Stimulated activated naive CD8-positive, alpha-beta T cell treated with anti-CD3 and anti-CD28 coated beads, Interleukin-15, Interleukin-2, amounts not matched to agents 100 ng/mL and 50 ng/mL, for 24 hours (primary cell): ENCODE results near the gene RETN.

Source experiments
- H3K27ac Mint-ChIP-seq: one replicate; pipeline ENCODE4 v1.8.0; 2021; ENCODE audit warnings: mild to moderate bottlenecking, mixed read lengths
- H3K27me3 Mint-ChIP-seq: one replicate; pipeline ENCODE4 v1.8.0; 2021; ENCODE audit warnings: mixed read lengths
- H3K36me3 Mint-ChIP-seq: one replicate; pipeline ENCODE4 v1.8.0; 2021; ENCODE audit warnings: low read depth, mixed read lengths
- H3K4me1 Mint-ChIP-seq: one replicate; pipeline ENCODE4 v1.8.0; 2021; ENCODE audit warnings: low read depth, mixed read lengths
- H3K4me3 Mint-ChIP-seq: one replicate; pipeline ENCODE4 v1.8.0; 2021; ENCODE audit warnings: mild to moderate bottlenecking, mixed read lengths
- H3K9me3 Mint-ChIP-seq: one replicate; pipeline ENCODE4 v1.8.0; 2021; ENCODE audit warnings: mixed read lengths

Gene RETN, protein sequence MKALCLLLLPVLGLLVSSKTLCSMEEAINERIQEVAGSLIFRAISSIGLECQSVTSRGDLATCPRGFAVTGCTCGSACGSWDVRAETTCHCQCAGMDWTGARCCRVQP

DNA sequence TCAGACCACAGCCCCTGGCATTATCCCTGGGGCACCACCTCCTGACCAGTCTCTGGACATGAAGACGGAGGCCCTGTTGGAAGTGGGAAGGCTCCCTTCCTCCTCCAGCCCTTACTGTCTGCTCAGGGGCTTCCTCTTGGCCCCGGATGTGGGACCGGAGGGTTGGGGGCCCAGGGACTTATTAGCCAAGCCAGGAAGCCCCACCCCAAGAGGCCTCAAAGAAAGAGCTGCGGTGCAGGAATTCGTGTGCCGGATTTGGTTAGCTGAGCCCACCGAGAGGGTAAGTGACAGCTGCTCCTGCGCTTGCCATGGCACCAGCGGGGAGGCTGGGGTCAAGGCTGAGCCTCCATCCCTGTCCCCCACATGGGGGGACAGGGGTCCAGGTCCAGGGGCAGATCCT is at the start of gene RETN:
Gene RETN, plus strand, starts transcription at position 208 of the 400 bp plus-strand sequence. CDS start 278 bp downstream, outside the sequence.
- peaks cover 12% of the 10 kb centered on the region for H3K4me1 Mint-ChIP-seq
- H3K27ac Mint-ChIP-seq, result no peak within 1 kb of the TSS
- no peak within 1 kb of the TSS for H3K4me3 Mint-ChIP-seq
- H3K36me3 Mint-ChIP-seq, result no peaks in the 10 kb centered on the region
- no peaks in the 10 kb centered on the region for H3K9me3 Mint-ChIP-seq
- H3K27me3 Mint-ChIP-seq, result peaks cover 26% of the 10 kb centered on the region

DNA sequence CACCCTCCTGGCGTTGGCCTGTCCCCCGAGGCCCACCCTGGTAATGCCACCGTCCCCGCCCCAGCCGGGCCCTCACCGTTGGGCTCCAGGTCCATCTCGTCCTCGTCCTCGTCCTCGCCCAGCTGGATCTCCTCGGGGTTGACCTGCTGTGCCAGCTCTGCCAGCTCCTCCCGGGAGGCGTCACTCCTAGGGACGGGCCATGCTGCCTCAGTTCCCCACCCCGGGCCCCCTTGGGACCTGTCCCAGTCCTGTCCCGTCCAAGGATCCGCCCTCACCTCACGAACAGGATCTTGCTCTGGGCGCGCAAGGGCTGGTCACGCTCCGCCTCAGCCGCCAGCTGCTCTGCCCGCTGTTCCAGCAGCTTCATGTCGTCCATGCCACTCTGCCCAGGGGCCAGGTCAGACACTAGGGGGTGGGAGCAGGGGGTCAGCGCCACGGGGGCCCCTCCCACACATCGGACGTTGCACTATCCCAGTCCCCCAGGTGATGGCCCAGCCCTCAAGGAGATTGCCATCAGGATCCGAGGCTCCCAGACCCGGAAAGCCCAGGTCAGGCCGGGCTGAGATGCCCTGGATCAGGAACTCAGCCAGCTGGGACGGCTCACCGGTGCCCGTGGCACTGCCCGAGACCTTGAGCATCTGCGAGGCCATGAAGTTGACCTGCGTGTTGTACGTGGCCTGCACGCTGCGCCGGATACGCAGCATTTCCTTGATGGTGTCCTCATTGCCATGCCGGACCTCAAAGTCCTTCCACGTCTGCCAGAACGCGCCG is 49.0 kb upstream of the RETN start:
- no peaks in the 10 kb centered on the region for H3K9me3 Mint-ChIP-seq
- no peak overlapping the region for H3K4me3 Mint-ChIP-seq
- no peaks in the 10 kb centered on the region for H3K4me1 Mint-ChIP-seq
- peaks cover 26% of the 10 kb centered on the region for H3K36me3 Mint-ChIP-seq
- H3K27me3 Mint-ChIP-seq, result no peaks in the 10 kb centered on the region
- H3K27ac Mint-ChIP-seq, result no peak overlapping the region

DNA sequence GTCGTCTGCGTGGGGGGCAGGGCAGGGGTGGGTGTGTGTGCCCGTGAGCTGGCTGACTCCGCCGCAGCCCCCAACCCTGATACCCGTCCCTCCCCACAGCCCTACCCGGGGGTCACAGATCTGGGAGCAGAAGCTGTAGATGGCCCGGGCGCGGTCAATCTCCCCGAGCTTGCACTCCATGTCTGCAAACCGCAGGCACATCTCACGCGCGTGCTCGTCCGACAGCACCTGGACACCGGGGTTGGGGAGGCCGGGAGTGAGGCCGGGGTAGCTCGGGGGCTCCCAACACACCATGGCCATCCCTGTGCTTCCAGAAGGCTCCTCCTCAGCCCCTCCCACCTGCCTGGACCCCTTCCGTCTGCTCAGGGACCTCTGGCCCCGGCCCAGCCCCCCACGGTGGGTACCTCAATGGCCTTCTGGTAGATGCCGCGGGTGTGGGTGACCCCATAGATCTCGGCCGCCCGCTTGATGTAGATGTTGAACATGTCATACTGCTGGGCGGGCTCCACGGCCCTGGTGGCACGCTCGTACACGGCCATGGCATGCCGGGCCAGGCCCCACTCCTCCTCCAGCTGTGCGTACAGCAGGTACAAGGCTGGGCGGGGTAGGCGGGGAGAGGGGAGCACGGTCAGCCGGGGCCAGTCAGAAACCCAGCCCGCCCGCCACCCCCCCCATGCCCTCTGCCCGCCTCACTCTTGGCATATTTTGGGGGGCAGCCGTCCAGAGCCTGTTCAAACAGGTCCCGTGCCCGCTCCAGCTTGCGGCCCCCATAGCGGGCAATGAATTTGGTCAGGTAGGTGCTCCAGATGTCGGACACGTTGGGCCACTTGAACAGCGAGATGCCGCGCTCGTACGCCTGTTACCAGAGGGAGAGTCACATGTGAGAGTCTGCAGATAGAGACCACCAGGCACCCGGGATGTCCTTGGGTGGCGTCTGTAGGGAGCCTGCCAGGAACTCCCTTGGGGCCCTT is 48.1 kb upstream of the RETN start:
- Mint-ChIP-seq H3K27me3 (no peaks in the 10 kb centered on the region), H3K36me3 (peaks cover 30% of the 10 kb centered on the region), H3K4me3 (no peak overlapping the region), H3K9me3 (no peaks in the 10 kb centered on the region), H3K27ac (no peak overlapping the region), H3K4me1 (no peaks in the 10 kb centered on the region)

DNA sequence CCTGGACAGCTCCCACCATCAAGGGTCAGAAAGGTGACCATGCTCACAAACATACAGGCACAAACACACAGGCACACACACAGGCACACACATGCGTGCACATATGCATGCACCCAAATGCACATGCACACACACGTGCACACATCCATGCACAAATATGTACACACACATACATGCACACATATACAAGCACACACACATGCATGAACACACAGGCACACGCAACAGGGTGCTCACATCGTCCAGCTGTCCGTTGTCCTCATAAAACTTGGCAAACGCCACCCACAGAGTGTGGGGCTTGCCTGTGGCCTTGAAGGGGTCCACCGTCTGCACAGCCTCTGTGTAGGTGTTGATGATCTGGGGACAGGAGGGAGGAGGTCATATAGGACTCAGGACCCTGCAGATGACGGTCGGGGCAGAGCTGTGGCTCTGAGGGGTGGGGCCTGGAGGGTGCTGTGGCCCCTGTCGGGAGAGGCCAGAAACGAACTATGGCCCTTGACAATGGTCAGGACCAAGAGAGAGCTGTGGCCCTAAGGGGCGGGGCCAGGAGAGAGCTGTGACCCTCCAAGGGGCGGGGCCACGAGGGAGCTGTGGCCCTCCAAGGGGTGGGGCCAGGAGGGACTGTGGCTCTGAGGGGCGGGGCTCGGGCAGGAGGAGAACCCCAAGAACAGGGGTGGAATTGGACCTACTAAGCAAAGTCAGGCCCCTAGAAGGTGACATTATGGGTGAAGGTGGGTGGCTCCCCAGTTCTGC is 45.7 kb upstream of the RETN start:
- no peak overlapping the region for H3K4me3 Mint-ChIP-seq
- peaks cover 30% of the 10 kb centered on the region for H3K36me3 Mint-ChIP-seq
- peaks cover 7% of the 10 kb centered on the region for H3K4me1 Mint-ChIP-seq
- H3K27me3 Mint-ChIP-seq, result no peaks in the 10 kb centered on the region
- no peak overlapping the region for H3K27ac Mint-ChIP-seq
- H3K9me3 Mint-ChIP-seq, result no peaks in the 10 kb centered on the region

DNA sequence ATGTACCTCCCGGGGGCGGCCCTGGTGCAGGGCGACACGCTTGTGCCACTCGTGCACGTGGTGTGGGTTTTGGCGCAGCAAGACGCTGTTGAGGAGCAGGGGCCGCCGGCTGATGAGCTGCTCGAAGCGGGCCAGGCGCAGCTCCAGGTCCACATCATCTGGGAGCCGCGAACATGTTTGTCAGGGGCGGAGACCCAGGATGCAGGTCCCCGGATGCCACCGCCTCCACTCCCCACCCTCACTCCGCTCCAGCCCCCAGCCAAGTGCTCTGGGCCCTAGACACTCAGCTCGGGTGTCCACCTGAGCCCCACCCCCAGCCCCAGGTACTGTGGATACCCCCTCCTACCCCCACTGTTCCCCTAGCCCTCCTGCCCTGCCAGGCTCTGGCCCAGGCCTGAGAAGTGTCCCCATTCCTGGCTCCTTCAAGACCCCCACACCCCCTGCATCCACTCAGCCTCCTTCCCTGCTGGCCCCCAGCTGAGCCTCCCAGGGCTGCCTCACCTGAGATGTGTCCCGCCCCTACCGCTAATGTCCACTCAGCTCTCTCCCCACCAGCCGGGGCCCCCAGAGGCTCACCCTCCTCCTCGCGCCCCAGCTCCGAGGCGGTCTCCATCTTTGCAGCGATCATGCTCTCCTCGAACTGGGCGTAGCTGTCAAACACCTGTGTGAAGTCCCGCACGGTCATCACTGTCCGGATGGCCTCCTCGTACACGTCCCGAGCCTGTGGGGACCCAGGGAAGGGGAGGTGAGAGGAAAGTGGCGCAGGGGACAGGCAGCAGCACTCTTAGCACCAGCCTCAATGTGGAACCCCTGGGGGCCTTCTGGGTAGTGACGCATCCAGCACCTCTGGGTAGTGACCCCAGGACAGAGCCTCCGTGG is 44.9 kb upstream of the RETN start:
- Mint-ChIP-seq H3K27me3 (no peaks in the 10 kb centered on the region), H3K9me3 (no peaks in the 10 kb centered on the region), H3K4me1 (peaks cover 15% of the 10 kb centered on the region), H3K36me3 (peaks cover 22% of the 10 kb centered on the region), H3K27ac (no peak overlapping the region), H3K4me3 (no peak overlapping the region)

DNA sequence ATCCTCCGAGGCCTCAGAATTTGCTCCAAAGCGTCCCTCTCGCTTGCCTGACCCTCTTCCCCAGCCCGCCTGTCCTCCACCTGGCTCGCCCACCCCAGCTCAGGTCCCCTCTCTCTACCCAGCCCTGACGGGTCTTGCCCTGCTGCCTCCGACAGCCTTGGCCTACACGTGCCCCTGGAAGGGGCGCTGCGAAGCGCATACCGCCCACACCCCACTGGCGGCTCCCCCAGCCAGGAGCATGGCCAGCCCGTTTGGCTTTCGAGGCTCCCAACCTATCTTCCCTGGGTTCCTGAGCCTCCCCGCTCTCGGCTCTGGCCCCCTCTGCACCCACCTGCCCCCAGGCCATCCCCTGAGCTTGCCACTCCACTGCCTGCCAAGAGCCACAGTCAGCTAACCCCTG is 44.0 kb upstream of the RETN start:
- peaks cover 31% of the 10 kb centered on the region for H3K36me3 Mint-ChIP-seq
- no peak overlapping the region for H3K4me3 Mint-ChIP-seq
- peaks cover 24% of the 10 kb centered on the region for H3K4me1 Mint-ChIP-seq
- no peaks in the 10 kb centered on the region for H3K27me3 Mint-ChIP-seq
- H3K9me3 Mint-ChIP-seq, result no peaks in the 10 kb centered on the region
- H3K27ac Mint-ChIP-seq, result no peak overlapping the region

DNA sequence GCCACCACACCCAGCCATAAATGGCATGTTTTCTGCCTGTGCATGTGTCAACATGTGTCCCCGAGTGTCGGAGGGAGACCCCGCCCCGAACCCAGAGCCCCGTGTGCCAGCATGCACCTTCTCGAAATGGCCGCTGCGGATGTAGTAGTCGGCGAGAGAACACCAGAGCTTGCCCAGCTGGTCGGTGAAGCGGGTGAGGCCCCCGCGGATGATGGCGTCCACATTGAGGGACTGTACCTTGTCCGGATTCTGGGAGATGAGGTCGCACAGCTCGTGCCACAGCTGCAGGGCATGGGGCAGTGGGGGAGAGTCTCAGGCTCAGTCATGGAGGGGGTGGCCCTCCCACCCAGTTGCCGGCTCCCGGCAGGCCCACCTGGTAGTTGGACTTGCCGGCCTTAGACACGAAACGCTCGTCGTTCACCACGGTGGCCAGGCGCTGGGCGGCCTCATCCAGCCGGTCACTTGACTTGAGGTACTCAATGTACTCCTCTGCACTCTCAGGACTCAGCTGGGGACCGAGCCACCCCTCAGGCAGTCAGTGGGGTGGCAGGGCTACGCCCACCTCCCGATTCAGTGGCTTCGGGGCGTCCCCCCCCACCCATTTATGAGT is 43.0 kb upstream of the RETN start:
- peaks cover 34% of the 10 kb centered on the region for H3K4me1 Mint-ChIP-seq
- no peak overlapping the region for H3K4me3 Mint-ChIP-seq
- H3K36me3 Mint-ChIP-seq, result peaks cover 31% of the 10 kb centered on the region
- H3K9me3 Mint-ChIP-seq, result no peaks in the 10 kb centered on the region
- no peaks in the 10 kb centered on the region for H3K27me3 Mint-ChIP-seq
- no peak overlapping the region for H3K27ac Mint-ChIP-seq

DNA sequence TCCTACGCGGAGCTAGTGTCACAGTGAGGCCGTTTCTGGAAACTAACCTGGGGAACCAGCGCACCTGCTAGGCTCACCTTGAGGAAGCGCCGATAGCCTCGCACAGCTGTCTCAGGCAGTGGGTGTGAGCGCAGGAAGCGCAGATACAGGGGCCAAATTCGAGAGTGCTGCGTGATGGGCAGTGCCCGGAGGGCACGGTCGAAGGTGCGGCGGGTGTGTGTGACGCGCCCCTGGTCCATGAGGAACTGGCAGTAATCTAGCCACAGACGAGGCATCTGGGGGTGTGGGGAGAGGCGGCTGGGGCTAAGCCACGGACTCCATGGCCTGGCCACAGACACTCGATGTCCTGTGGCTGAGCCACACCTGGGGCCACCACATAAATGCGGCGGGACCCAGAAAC is 41.7 kb upstream of the RETN start:
- Mint-ChIP-seq H3K27ac (no peak overlapping the region), H3K27me3 (no peaks in the 10 kb centered on the region), H3K9me3 (no peaks in the 10 kb centered on the region), H3K4me3 (no peak overlapping the region), H3K4me1 (peaks cover 36% of the 10 kb centered on the region), H3K36me3 (peaks cover 21% of the 10 kb centered on the region)

DNA sequence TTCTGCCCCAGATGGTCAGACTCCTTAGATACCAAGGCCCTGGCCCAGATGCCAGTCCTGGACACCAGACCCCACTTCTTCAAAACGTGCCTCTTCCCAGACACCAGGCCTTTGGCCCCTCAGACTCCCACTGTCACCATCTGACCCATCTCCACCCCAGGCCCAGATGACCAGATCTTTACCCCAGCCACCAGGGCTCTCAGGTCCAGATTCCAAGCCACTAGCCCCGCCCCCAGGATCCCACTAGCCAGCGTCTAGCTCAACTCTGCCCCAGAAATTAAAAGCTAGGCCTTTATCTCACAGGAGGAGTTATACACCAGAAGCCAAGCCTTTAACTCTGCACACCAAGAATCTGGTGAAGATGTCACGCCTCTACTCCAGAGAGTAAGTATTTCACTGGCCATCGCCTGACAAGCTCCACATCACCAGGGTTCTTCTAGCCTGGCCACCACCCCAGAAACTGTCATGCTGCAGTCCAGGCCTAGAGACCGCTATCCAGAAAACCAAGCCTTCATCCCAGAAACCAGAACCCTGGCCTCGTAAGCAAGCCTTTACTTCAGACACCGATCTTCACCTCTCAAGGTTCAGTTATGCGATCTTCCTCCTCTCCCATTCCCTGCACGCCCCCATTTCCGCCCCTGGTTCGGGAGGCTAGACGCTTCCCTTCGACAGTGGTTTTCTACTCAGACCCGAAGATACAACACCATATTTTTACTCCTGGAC is 40.1 kb upstream of the RETN start:
- Mint-ChIP-seq H3K4me3 (peak overlapping the region; percentile 98), H3K4me1 (peaks cover 36% of the 10 kb centered on the region), H3K27me3 (no peaks in the 10 kb centered on the region), H3K9me3 (no peaks in the 10 kb centered on the region), H3K36me3 (peaks cover 13% of the 10 kb centered on the region), H3K27ac (peak overlapping the region; percentile 99)

DNA sequence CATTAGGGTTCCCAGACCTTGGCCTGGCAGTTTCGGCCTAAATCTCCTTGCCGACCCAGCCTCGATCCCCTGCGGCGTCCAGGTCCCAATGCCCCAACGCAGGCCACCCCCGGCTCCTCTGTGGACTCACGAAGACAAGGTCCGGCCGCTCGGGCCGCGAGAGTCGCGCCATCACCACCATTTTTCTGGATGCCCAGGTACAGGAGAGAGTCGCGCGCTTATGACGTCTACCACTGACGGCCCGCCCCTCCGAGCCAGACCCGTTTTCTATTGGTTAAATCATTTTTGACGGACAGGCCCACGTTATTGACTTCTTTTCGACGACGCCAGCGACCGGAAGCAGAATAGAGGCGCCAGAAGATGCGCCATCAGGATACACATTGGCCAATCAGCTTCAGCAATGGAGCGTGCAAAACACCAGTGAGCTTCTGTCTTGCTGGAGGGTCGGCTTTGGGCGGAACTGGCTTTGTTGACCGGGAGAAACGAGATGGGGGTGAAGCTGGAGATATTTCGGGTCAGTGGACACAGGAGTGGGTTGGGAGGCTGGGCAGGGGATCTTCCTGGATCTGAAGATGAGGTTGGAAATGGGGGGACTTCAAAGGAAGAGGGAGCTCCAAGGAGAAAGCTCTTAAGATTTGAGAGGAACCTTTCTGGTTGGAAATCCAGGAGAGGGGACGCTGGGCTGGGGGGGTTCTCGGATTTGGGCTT is 39.3 kb upstream of the RETN start, which contains the start of the genes PET100 and XAB2:
Gene PET100, plus strand, starts transcription at position 447 of the 708 bp plus-strand sequence. Its CDS starts 41 bp downstream, at position 488.
Gene XAB2, minus strand, starts transcription at position 199 of the 708 bp plus-strand sequence. Its CDS starts 18 bp downstream, at position 181.
- H3K4me3 Mint-ChIP-seq, result peak within 1 kb of the TSS; percentile 98
- peaks cover 13% of the 10 kb centered on the region for H3K36me3 Mint-ChIP-seq
- no peaks in the 10 kb centered on the region for H3K27me3 Mint-ChIP-seq
- H3K27ac Mint-ChIP-seq, result peak within 1 kb of the TSS; percentile 99
- H3K9me3 Mint-ChIP-seq, result no peaks in the 10 kb centered on the region
- peaks cover 36% of the 10 kb centered on the region for H3K4me1 Mint-ChIP-seq

DNA sequence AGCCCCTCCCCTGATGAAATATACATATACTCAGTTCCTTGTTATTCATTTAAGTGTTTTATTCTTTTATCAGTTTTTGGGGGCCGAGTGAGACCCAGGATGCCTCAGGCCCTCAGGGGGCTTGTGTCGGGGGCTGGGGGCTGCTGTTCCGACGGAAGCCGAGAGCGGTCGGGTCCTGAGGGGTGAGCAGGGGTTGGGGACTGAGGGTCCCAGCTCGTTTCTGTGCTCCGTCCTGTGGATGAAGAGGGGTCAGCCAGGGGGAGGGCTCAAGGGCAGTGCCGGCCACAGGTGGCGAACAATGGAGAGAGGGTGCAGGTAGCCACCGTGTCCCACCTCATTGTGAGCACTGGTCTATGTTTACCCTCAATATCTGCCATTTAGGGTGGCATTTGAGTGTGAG is 37.3 kb upstream of the RETN start:
- H3K27ac Mint-ChIP-seq, result no peak overlapping the region
- no peaks in the 10 kb centered on the region for H3K27me3 Mint-ChIP-seq
- H3K4me1 Mint-ChIP-seq, result peaks cover 48% of the 10 kb centered on the region
- no peaks in the 10 kb centered on the region for H3K9me3 Mint-ChIP-seq
- no peak overlapping the region for H3K4me3 Mint-ChIP-seq
- H3K36me3 Mint-ChIP-seq, result peaks cover 9% of the 10 kb centered on the region

DNA sequence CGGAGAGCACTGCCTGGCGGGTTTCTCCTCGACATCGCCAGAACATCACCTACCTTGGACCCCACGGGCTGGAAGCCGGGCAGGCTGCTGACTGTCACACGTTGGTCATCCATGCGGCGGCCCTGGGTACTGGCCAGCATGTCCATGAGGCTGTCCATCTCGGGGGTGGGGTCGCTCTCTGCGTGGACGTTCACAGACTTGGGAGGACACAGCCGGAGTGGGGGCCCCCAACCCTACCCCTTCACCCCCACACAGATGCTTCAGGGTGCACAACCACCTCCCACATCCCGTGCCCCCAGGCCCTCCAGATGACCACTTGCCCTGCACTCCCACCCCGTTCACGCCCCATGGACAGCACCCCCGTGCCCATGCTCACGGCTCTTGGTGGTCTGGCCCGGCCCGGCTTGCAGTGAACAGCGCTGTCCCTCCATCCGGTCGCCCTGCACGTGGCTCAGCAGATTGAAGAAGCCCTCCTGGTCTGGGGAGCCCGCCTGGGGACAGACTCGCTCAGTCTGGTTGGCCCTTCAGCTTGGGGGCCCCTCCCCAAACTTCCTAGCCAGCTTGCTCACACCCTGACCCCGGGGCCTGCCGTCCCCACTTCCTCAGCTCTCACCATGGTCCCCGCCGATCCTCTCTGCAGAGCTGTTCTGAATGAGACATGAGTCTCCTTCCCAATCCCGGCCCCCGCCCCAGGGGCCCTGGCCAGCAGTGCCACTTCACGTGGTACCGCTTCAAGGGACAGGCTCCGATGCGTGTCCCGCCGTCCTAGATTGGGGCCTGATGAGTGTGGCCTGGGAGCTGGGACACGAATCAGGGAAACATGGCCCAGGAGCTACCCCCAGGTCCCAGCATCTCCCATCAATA is 36.3 kb upstream of the RETN start:
- Mint-ChIP-seq H3K27me3 (no peaks in the 10 kb centered on the region), H3K4me3 (no peak overlapping the region), H3K4me1 (peaks cover 50% of the 10 kb centered on the region), H3K36me3 (peaks cover 9% of the 10 kb centered on the region), H3K9me3 (no peaks in the 10 kb centered on the region), H3K27ac (no peak overlapping the region)
